SU-DHL-6 (cell line): ENCODE data around the gene SEH1L.

Experiments used
- EZH2phosphoT487 ChIP-seq: fragments of 200-600 bp; sonication (generic), shearing (Covaris generic); conservative IDR thresholded peaks from 2 replicates; pipeline ENCODE4 v1.6.1; 2018; ENCODE audit warnings: mild to moderate bottlenecking, antibody characterized with exemption, low read length, moderate library complexity, mixed read lengths
- TF ChIP-seq, protein P1 (sequence below): fragments of 200-600 bp; sonication (generic); IDR thresholded peaks from one replicate; pipeline ENCODE4 v1.5.1; 2017; ENCODE audit warnings: antibody characterized with exemption, mild to moderate bottlenecking, low read length, moderate library complexity; ENCODE audit not compliant: insufficient read depth, poor library complexity, severe bottlenecking

DNA sequence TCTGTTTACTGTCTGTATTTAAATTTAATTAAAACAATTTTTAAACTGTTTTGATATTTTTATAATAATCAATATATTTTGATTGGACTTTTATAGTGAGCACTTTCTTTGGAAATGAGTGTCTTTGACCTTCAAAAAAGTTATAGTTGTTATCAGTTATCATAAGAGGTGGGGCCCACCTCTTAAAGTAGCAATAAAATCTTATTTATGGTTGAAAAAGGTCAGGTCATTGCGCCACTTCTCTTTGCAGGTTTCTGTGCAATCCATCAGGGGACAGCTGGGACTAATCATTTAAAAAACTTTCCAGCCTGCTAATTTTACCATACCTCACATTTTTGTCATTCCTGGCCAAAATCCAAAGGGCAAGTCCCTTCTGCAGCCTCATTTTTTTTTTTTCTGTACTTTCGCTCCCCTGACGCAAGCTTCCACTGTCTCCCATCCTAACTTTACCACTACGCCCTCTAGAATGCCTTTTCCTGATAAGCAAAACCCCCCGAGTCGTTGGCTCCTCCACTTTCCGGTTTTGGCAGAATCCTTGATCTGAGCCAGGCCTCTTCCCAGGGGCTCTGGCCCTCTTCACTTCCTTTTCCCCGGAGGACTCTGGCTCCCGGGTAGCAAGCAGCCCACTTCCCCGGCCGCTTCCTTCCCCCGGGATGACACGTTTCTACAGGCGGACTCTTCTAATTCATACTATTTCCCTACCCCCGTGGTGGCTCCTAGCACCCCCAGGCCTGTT, 1.1 kb upstream of the SEH1L start:
- TF ChIP-seq, protein P1, sequence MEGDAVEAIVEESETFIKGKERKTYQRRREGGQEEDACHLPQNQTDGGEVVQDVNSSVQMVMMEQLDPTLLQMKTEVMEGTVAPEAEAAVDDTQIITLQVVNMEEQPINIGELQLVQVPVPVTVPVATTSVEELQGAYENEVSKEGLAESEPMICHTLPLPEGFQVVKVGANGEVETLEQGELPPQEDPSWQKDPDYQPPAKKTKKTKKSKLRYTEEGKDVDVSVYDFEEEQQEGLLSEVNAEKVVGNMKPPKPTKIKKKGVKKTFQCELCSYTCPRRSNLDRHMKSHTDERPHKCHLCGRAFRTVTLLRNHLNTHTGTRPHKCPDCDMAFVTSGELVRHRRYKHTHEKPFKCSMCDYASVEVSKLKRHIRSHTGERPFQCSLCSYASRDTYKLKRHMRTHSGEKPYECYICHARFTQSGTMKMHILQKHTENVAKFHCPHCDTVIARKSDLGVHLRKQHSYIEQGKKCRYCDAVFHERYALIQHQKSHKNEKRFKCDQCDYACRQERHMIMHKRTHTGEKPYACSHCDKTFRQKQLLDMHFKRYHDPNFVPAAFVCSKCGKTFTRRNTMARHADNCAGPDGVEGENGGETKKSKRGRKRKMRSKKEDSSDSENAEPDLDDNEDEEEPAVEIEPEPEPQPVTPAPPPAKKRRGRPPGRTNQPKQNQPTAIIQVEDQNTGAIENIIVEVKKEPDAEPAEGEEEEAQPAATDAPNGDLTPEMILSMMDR = no peak
- no peak for TF ChIP-seq EZH2phosphoT487
